SK-N-DZ (cell line): ENCODE measurements around the gene PGAM5.
"Not testable (repeated sequence)": the region's sequence is repeated elsewhere in the genome, so short reads cannot be mapped to it uniquely, and the experiment has no call there.

Source experiments
- DNase-seq: peaks from one replicate; pipeline ENCODE4 v3.0.0-alpha.2; 2015; ENCODE audit warnings: low spot score

PGAM5 gene

DNA sequence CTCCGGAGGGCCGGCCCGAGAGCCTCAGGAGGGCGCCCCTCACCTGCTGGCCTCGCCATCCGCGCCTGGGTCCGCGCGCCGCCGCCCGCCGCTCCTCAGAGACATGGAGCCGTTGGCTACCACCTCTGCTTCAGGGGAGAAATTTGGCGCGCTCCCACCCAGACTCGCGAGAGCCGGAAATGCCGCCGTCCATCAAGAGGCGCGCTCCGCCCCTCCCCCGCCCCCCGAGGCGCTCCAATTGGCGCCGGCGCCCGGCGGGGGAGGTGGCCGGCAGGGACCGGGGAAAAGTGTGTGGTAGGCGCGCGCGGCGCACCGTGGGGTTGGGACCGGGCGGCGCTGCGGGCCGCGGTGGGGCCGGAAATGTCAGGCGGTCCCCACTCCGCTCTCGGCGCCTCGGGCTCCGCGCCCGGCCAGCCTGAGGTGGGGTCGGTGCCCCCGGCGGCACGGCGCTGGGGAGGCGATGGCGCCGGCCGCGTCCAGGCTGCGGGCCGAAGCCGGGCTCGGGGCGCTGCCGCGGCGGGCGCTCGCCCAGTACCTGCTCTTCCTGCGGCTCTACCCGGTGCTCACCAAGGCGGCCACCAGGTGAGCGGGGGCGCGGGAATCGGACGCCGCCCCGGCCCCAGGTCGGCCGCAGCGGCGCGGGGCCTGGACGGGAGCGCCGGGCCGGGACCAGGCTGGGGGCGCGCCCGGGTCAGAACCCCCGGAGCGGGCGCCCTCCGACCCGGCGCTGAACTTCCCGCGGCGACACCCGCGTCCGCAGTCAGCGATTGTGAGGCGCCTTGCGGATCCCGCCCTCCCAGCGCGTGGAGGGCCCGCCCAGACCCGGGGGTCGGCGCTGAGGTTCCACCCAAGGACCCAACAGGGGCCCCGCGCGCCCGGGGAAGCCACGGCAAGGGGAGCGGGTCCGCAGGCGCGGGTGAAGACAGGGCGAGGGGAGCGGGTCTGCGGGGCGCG, 23.2 kb upstream of the PGAM5 start, which contains the start of the genes POLE and PXMP2:
TSS of gene POLE (minus strand) at position 132 of the 954 bp plus-strand sequence. CDS start at position 105, 27 bp downstream.
TSS of gene PXMP2 (plus strand) at position 377 of the 954 bp plus-strand sequence. CDS start at position 461, 84 bp downstream.
- DNase-seq = peak; percentile 96

- DNase-seq = no peak
Observed at GRCh38 chr12:132689227-132689626, 21.4 kb upstream of the PGAM5 start.

GRCh38 chr12:132690112-132690511, 20.5 kb upstream of the PGAM5 start:
- no peak for DNase-seq

GRCh38 chr12:132692030-132692429, 18.6 kb upstream of the PGAM5 start:
- DNase-seq = not testable (repeated sequence)

- DNase-seq = not testable (repeated sequence)
Observed at GRCh38 chr12:132694888-132695287, 15.8 kb upstream of the PGAM5 start.

DNA sequence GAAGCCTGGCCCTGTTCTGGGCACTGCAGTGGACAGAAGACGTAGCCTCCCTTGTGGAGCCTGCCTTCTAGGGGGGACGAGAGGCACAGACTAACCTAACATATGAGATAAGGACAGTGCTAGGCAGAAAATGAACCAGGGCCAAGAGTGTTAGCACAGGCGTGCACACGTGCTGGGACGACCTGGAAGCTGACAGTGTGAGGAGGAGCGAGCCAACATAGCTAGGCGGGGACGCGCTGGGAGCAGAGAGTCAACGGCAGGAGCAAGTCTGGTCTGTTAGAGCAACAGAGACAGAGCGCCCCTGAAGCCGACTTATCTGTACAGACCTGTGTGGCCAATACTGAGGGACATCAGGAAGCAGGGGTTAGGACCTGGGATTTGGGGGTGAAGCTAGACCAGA, 15.2 kb upstream of the PGAM5 start:
- DNase-seq = no peak

DNA sequence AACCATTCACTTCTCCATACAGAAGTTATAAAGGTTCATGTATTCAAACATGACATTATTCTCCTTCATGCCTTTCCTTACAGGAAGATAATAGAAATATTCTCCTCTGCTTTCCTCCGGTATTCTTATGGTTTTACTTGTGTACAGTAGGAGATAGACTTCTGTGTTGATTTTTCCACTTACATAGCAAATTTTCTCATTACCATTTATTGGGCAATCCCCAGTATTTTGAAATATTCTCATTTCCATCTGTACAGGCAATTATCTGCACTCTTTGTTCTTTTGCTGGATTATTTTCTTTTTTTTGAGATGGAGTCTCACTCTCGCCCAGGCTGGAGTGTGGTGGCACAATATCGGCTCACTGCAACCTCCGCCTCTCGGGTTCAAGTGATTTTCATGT, 12.3 kb upstream of the PGAM5 start:
- DNase-seq = no peak

DNA sequence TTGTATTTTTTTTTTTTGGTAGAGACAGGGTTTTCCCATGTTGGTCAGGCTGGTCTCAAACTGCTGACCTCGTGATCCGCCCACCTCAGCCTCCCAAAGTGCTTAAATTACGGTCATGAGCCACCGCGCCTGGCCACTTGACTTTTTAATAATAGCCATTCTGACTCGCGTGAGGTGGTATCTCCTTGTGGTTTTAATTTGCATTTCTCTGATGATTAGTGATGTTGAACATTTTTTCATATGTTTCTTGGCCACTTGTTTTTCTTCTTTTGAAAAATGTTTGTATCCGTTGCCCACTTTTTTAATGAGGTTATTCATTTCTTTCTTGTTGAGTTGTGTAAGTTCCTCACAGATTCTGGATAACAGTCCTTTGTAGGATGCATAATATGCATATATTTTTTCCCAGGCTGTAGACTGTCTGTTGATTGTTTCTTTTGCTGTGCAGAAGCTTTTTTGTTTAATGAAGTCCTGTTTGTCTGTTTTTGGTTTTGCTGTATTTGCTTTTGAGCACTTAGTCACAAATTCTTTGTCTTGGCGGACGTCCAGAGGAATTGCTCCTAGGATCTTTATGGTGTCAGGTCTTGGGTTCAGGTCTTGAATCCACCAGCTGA, 10.3 kb upstream of the PGAM5 start:
- DNase-seq = no peak

- no peak for DNase-seq
Observed at GRCh38 chr12:132702640-132703039, 8.0 kb upstream of the PGAM5 start.

GRCh38 chr12:132703641-132704040, 7.0 kb upstream of the PGAM5 start:
- no peak for DNase-seq

DNA sequence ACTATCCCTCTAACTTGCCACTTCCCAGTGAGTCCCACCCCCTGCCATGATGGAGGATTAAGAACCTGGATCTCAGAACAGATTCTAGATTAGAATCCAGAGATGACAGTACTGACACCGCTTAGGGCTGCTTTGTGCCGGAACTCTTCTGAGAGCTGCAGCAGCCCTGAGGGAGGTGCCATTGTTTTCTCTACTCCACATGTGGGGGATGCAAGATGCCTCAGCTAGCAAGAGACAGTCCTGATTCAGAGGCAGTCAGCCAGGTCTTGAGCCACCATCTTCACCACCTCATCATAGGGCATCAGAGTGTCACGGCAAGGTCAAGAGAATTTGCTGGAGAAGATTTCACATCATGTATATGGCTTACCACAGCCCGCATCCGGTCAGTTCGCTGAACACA, 3.4 kb upstream of the PGAM5 start:
- no peak for DNase-seq

DNA sequence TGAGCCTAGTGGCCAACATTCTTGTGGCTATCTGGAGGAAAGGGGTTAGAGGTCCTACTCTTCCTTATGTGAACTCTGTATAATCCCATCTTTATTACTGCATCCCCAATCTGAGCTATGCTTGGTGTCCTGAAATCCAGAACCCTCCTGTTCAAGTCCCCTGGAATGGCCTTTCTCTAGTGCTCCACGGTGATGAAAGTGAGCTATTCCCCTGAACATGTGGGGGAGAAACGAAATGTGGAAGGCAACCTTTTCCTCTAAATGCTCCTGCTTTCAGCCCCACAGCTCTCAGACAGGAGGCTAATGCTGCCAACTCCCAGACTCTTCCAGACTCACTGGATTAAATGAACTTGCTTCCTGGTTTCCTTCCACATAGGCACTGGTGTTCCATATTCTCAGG, 2.5 kb upstream of the PGAM5 start:
- no peak for DNase-seq

- DNase-seq = no peak
Observed at GRCh38 chr12:132710043-132710404, 618 bp upstream of the PGAM5 start.

DNA sequence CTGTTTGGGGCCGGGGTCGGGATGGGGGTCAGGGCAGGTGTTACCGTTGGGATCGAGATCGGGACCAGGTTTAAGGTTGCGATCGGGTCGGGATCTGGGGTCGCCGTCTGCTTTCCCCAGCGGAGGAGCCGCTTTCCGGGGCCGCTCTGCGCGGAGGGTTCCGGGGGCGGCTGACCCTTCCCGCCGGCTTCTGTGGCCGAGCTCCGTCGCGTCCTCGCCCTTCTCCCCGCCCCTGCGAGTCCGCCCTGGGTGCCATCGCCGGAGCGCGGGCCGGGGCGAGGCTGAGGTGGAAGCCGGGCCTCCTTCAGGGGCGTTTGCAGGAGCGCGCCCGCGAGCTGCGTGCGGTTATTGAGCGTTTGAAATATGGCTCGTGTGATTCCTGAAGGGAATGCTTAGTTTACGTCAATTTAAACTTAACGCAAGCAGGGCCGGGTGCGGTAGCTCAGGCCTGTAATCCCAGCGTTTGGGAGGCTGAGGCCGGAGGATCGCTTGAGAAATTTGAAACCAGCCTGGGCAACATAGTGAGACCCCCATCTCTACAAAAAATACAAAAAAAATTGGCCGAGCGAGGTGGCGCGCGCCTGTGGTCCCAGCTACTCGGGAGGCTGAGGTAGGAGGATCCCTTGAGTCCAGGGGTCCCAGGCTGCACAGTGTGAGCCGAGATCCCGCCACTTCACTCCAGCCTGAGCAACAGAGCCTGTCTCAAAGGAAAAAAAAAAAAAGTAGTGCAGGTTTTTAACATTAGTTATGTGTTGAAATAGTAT, 620 bp downstream of the PGAM5 start:
- no peak for DNase-seq

GRCh38 chr12:132713123-132713522, 2.5 kb downstream of the PGAM5 start:
- no peak for DNase-seq

- DNase-seq = no peak
Observed at GRCh38 chr12:132715874-132716273, 5.2 kb downstream of the PGAM5 start.

- no peak for DNase-seq
Observed at GRCh38 chr12:132716356-132716755, 5.7 kb downstream of the PGAM5 start.

GRCh38 chr12:132717011-132717410, 6.4 kb downstream of the PGAM5 start:
- no peak for DNase-seq

- DNase-seq = no peak
Observed at GRCh38 chr12:132717531-132718387, 7.1 kb downstream of the PGAM5 start.

GRCh38 chr12:132718644-132719043, 8.0 kb downstream of the PGAM5 start:
- DNase-seq = no peak
